BLaER1 treated with 17β-estradiol and CSF1 and Interleukin-3, amounts not matched to agents 10 nM and 100 nM (cell line): ENCODE measurements around the gene ANXA6.

ENCODE experiments used
- H3K27ac ChIP-seq, 11 experiments: shearing (Covaris generic); formaldehyde crosslinking; 2 replicates each; pipeline ENCODE4 v1.8.1; 2022
- H3K27me3 ChIP-seq, 11 experiments: shearing (Covaris generic); formaldehyde crosslinking; 2 replicates each; pipeline ENCODE4 v1.8.1; 2022
- H3K36me3 ChIP-seq, 11 experiments: shearing (Covaris generic); formaldehyde crosslinking; 2 replicates each; pipeline ENCODE4 v1.8.1; 2022
- H3K4me1 ChIP-seq, 10 experiments: shearing (Covaris generic); formaldehyde crosslinking; 2 replicates each; pipeline ENCODE4 v1.8.1; 2022
- H3K4me2 ChIP-seq, 11 experiments: shearing (Covaris generic); formaldehyde crosslinking; 2 replicates each; pipeline ENCODE4 v1.8.1; 2022
- H3K4me3 ChIP-seq, 10 experiments: shearing (Covaris generic); formaldehyde crosslinking; 2 replicates each; pipeline ENCODE4 v1.8.1; 2022
- H3K9ac ChIP-seq, 11 experiments: shearing (Covaris generic); formaldehyde crosslinking; 2 replicates each; pipeline ENCODE4 v1.8.1; 2022
- H3K9me3 ChIP-seq, 11 experiments: shearing (Covaris generic); formaldehyde crosslinking; replicated peaks in 1 of 11; 2 replicates each; pipeline ENCODE4 v1.8.1; 2022
- H4K20me1 ChIP-seq, 11 experiments: shearing (Covaris generic); formaldehyde crosslinking; 2 replicates each; pipeline ENCODE4 v1.8.1; 2022
- Cebpa-rat ChIP-seq, 11 experiments: shearing (Covaris generic); IDR thresholded peaks; 2 replicates each; pipeline ENCODE4 v1.8.1; 2022

The ANXA6 gene

GRCh38 chr5:151066920-151067319 lies 90.7 kb downstream of the ANXA6 start:
- no peaks in the 10 kb centered on the region for H3K9me3 ChIP-seq
- peaks cover 32 to 93% (median 77%) of the 10 kb centered on the region in 11 experiments for H3K36me3 ChIP-seq
- no peak for TF ChIP-seq Cebpa-rat (IDR thresholded peaks at IDR 0.05)
- H3K9ac ChIP-seq = 0 out of 22 replicates have a peak overlapping the region, but pooled peaks of 1 of the 11 experiments have one; percentile 9
- no peaks in the 10 kb centered on the region for H3K27me3 ChIP-seq
- H3K4me1 ChIP-seq = peaks cover 67 to 100% (median 94%) of the 10 kb centered on the region in 10 experiments
- H3K4me3 ChIP-seq = no peak overlapping the region
- peak overlapping the region in 6 of 11 experiments; percentile 53 to 89 (median 66); a peak in 11 of 22 replicates for H3K27ac ChIP-seq
- peak overlapping the region; percentile 79 to 97 (median 87) for H3K4me2 ChIP-seq
- peaks cover 56 to 100% (median 80%) of the 10 kb centered on the region in 11 experiments for H4K20me1 ChIP-seq

GRCh38 chr5:151065609-151066008 lies 92.0 kb downstream of the ANXA6 start:
- peak overlapping the region in 2 of 11 experiments; percentile 11 to 24; a peak in 1 of 22 replicates for H3K9ac ChIP-seq
- no peaks in the 10 kb centered on the region for H3K27me3 ChIP-seq
- H3K36me3 ChIP-seq = peaks cover 43 to 94% (median 78%) of the 10 kb centered on the region in 11 experiments
- no peaks in the 10 kb centered on the region for H3K9me3 ChIP-seq
- peaks cover 43 to 86% (median 67%) of the 10 kb centered on the region in 11 experiments for H4K20me1 ChIP-seq
- TF ChIP-seq Cebpa-rat (IDR thresholded peaks at IDR 0.05) = no peak
- H3K4me1 ChIP-seq = peaks cover 73 to 100% (median 100%) of the 10 kb centered on the region in 10 experiments
- no peak overlapping the region for H3K4me3 ChIP-seq
- peak overlapping the region in 6 of 11 experiments; percentile 13 to 91 (median 50); a peak in 7 of 22 replicates for H3K27ac ChIP-seq
- peak overlapping the region in 7 of 11 experiments; percentile 84 to 97 (median 89); a peak in 11 of 22 replicates for H3K4me2 ChIP-seq

- H3K4me1 ChIP-seq = peaks cover 73 to 100% (median 100%) of the 10 kb centered on the region in 10 experiments
- H3K27ac ChIP-seq = peak overlapping the region in 9 of 11 experiments; percentile 11 to 91 (median 85); a peak in 15 of 22 replicates
- H3K4me2 ChIP-seq = peak overlapping the region in 7 of 11 experiments; percentile 51 to 97 (median 89); a peak in 10 of 22 replicates
- H3K9me3 ChIP-seq = no peaks in the 10 kb centered on the region
- peaks cover 37 to 82% (median 61%) of the 10 kb centered on the region in 11 experiments for H4K20me1 ChIP-seq
- no peak overlapping the region for H3K4me3 ChIP-seq
- no peak for TF ChIP-seq Cebpa-rat (IDR thresholded peaks at IDR 0.05)
- H3K27me3 ChIP-seq = no peaks in the 10 kb centered on the region
- peaks cover 45 to 92% (median 77%) of the 10 kb centered on the region in 11 experiments for H3K36me3 ChIP-seq
- peak overlapping the region in 4 of 11 experiments; percentile 45 to 75 (median 73); a peak in 4 of 22 replicates for H3K9ac ChIP-seq
Observed at GRCh38 chr5:151064916-151065499, 92.6 kb downstream of the ANXA6 start.

- H3K4me1 ChIP-seq = peaks cover 73 to 100% (median 100%) of the 10 kb centered on the region in 10 experiments
- H3K27me3 ChIP-seq = no peaks in the 10 kb centered on the region
- H3K9ac ChIP-seq = peak overlapping the region; percentile 30 to 75 (median 65); a peak in 20 of 22 replicates
- peaks cover 52 to 88% (median 72%) of the 10 kb centered on the region in 11 experiments for H3K36me3 ChIP-seq
- H3K9me3 ChIP-seq = no peaks in the 10 kb centered on the region
- TF ChIP-seq Cebpa-rat (IDR thresholded peaks at IDR 0.05) = no peak
- peak overlapping the region; percentile 62 to 92 (median 85) for H3K27ac ChIP-seq
- H3K4me2 ChIP-seq = peak overlapping the region; percentile 43 to 97 (median 88)
- peak overlapping the region in 4 of 10 experiments; percentile 21 to 50 (median 32); a peak in 6 of 20 replicates for H3K4me3 ChIP-seq
- H4K20me1 ChIP-seq = peaks cover 21 to 72% (median 45%) of the 10 kb centered on the region in 11 experiments; a peak in 21 of 22 replicates
Observed at GRCh38 chr5:151063142-151063989, 94.2 kb downstream of the ANXA6 start.

GRCh38 chr5:151062405-151063141 lies 95.0 kb downstream of the ANXA6 start:
- TF ChIP-seq Cebpa-rat (IDR thresholded peaks at IDR 0.05) = no peak
- Histone ChIP-seq H3K36me3 (peaks cover 60 to 88% (median 76%) of the 10 kb centered on the region in 11 experiments), H3K27ac (peak overlapping the region; percentile 62 to 92 (median 85); a peak in 21 of 22 replicates), H3K4me2 (peak overlapping the region; percentile 43 to 97 (median 88); a peak in 20 of 22 replicates), H3K4me3 (peak overlapping the region in 2 of 10 experiments; percentile 30 to 50; a peak in 2 of 20 replicates), H3K9me3 (no peaks in the 10 kb centered on the region), H3K9ac (peak overlapping the region in 9 of 11 experiments; percentile 27 to 75 (median 65); a peak in 11 of 22 replicates), H3K27me3 (no peaks in the 10 kb centered on the region), H3K4me1 (peaks cover 70 to 100% (median 100%) of the 10 kb centered on the region in 10 experiments), H4K20me1 (peaks cover 13 to 65% (median 37%) of the 10 kb centered on the region in 11 experiments; a peak in 17 of 22 replicates)

GRCh38 chr5:151060742-151061141 lies 96.8 kb downstream of the ANXA6 start:
- H3K4me1 ChIP-seq = peaks cover 67 to 100% (median 100%) of the 10 kb centered on the region in 10 experiments
- H3K27ac ChIP-seq = peak overlapping the region; percentile 69 to 92 (median 85)
- H3K9me3 ChIP-seq = no peaks in the 10 kb centered on the region
- TF ChIP-seq Cebpa-rat (IDR thresholded peaks at IDR 0.05) = no peak
- peak overlapping the region; percentile 48 to 85 (median 70); a peak in 18 of 22 replicates for H3K9ac ChIP-seq
- H3K4me2 ChIP-seq = peak overlapping the region; percentile 76 to 97 (median 92)
- peaks cover 65 to 91% (median 81%) of the 10 kb centered on the region in 11 experiments for H3K36me3 ChIP-seq
- no peaks in the 10 kb centered on the region for H3K27me3 ChIP-seq
- peaks cover 0 to 56% (median 21%) of the 10 kb centered on the region in 11 experiments; a peak in 12 of 22 replicates for H4K20me1 ChIP-seq
- H3K4me3 ChIP-seq = peak overlapping the region in 3 of 10 experiments; percentile 1 to 22 (median 18); a peak in 1 of 20 replicates

GRCh38 chr5:151058891-151059489 lies 98.6 kb downstream of the ANXA6 start:
- peaks cover 61 to 100% (median 100%) of the 10 kb centered on the region in 10 experiments for H3K4me1 ChIP-seq
- H3K9ac ChIP-seq = peak overlapping the region; percentile 48 to 85 (median 70)
- H3K27me3 ChIP-seq = no peaks in the 10 kb centered on the region
- H3K36me3 ChIP-seq = peaks cover 78 to 94% (median 86%) of the 10 kb centered on the region in 11 experiments
- peaks cover 0 to 45% (median 5%) of the 10 kb centered on the region in 11 experiments; a peak in 10 of 22 replicates for H4K20me1 ChIP-seq
- no peak for TF ChIP-seq Cebpa-rat (IDR thresholded peaks at IDR 0.05)
- 0 out of 20 replicates have a peak overlapping the region, but pooled peaks of 2 of the 10 experiments have one; percentile 3 to 13 for H3K4me3 ChIP-seq
- peak overlapping the region; percentile 69 to 92 (median 85) for H3K27ac ChIP-seq
- peak overlapping the region; percentile 76 to 97 (median 92) for H3K4me2 ChIP-seq
- H3K9me3 ChIP-seq = no peaks in the 10 kb centered on the region
